ENCODE measurements around the gene KANTR.

DNA sequence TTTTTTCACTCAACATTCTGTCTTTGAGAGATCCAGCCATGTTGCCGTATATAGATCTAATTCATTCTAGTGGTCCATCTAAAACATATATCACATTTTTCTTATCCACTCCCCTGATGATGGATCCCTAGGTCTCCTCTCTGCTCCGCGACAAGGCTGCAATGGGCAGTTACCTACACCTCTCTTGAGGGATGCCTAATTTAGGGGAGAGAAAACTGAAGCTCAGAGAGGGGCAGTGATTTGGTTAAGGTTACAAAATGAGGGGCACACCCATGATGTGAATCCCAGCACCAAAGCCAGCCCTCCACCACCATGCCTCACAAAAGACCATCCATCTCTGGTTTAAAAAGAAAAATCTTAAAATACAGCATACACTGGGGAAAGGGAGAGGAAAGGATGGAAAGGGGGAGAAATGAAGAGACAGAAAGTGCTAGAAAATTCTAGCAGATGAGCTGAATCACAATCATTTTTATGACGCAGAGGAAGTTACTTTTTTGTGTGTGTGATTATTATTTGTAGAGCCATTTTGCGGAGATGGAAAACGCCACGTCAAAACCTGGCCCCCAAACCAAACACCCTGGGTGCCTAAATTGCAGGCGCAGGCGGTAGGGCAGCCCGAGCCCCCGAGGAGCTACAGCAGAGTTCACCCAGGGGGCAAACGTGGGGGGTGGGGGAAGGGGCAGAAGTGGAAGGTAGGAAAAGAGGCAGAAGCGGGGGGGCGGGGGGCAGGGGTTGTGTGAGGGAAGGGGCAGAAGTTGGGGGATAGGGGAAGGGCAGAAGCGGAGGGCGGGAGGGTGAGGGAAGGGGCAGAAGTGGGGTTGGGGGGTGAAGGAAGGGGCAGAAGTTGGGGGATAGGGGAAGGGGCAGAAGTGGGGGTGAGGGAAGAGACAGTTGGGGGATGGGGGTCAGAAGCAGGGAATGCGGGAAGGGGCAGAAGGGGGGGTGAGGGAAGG, 13.0 kb upstream of the KANTR start:
- TF ChIP-seq, protein P1, sequence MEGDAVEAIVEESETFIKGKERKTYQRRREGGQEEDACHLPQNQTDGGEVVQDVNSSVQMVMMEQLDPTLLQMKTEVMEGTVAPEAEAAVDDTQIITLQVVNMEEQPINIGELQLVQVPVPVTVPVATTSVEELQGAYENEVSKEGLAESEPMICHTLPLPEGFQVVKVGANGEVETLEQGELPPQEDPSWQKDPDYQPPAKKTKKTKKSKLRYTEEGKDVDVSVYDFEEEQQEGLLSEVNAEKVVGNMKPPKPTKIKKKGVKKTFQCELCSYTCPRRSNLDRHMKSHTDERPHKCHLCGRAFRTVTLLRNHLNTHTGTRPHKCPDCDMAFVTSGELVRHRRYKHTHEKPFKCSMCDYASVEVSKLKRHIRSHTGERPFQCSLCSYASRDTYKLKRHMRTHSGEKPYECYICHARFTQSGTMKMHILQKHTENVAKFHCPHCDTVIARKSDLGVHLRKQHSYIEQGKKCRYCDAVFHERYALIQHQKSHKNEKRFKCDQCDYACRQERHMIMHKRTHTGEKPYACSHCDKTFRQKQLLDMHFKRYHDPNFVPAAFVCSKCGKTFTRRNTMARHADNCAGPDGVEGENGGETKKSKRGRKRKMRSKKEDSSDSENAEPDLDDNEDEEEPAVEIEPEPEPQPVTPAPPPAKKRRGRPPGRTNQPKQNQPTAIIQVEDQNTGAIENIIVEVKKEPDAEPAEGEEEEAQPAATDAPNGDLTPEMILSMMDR (conservative IDR thresholded peaks at IDR 0.05; ENCODE audit: low read depth, low read length), result no peak
- no peak for TF ChIP-seq EZH2phosphoT487 (IDR thresholded peaks at IDR 0.05; ENCODE audit: borderline replicate concordance, low read length)

Measured in PC-3 (cell line).